Measurements from ENCODE around the gene SPSB2. TPM values are rescaled to one million over a fixed set of nuclear protein-coding genes. Genes with fewer than 3 reads are reported as not detected.

SPSB2 gene
- total RNA-seq (2021; ENCODE audit: unreplicated experiment) (11.6 TPM), Bru-seq, nascent RNA (percentile 59 among the genes with signal in this experiment), BruChase-seq, experiment 1, labeled RNA remaining after a 2-hour chase (percentile 64 among the genes with signal in this experiment), BruChase-seq, experiment 2, labeled RNA remaining after a 6-hour chase (percentile 50 among the genes with signal in this experiment)
- polyA plus RNA-seq (2012; ENCODE audit: insufficient read length), result 10.6 TPM
- long read RNA-seq, partial matches to known transcripts, result 13 of 22 reads
- long read RNA-seq, other reads (novel, unspliced or antisense), result 5 of 22 reads

DNA sequence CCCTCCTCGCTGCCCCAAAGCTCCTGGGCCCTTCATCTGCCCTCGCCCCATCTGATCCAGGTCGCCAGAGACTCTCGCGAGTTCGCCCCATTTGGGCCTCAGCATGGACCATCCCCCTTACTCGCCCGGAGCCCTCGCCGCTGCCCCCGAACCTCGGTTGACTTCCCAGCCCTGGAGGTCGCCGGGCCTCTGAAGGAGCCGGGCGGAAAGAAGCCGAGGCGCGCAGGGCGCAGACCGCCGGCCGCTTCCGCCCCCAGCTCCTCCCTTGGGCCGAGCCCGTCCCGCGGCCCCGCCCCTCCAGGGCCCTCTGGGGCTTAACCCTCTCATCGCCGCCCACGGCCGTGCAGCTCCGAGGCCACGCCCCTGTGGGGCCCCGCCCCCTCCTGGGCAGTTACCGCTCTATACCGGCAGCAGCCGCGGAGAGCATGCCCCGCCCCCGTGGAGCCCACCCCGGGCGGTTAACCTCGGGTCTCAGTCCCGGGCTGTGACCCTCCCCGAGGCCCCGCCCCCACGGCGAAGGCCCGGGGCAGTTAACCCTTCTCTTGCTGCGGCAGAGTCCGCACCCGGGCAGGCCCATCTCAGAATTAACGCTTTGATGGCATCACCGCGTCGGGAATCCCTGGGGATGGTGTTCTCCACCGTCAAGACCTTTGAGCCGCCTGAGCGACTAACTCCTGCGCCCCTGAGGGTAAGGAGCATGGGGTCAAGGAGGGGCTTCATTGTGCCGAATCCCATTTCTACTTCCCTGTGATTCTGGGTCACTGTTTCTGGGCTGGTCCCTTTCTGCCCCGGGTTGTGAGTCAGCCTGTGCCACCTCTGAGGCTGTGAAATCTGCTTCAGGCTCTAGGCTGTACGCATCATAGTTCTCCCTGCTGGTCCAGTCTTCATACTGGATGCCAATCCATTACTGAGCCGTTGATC, at the start of gene SPSB2:
TSS of gene SPSB2 (minus strand) at position 210 of the 921 bp plus-strand sequence. CDS start 402 bp downstream, outside the sequence.
- Histone ChIP-seq H3K4me1 (ENCODE audit: control insufficient read depth, insufficient read depth, low read length) (peaks cover 23% of the 10 kb centered on the region), H3K4me3 (ENCODE audit: low read depth in 2 of 2, low read length in 2 of 2) (peak within 1 kb of the TSS; percentile 75 to 84), H3K27ac (ENCODE audit: low read length) (peak within 1 kb of the TSS; percentile 89), H3K27me3 (ENCODE audit: control insufficient read depth, insufficient read depth, low read length) (no peaks in the 10 kb centered on the region), H3K9me3 (ENCODE audit: control insufficient read depth, insufficient read depth, low read depth, low read length) (no peaks in the 10 kb centered on the region), H3K36me3 (ENCODE audit: control insufficient read depth, insufficient read depth, low read length) (peaks cover 6% of the 10 kb centered on the region; the same call in 1 of the 2 replicates)
- intact Hi-C loops (cut with micrococcal nuclease; ENCODE audit: unreplicated experiment), result no loop called here
- no peak for DNase-seq (ENCODE audit: low read depth, low spot score)
- in situ Hi-C loops (cut with HindIII; ENCODE audit: low pct_unique_long_range_greater_than_20kb, low sequenced_read_pairs), result no loop called here
- ChIA-PET CTCF (interaction anchor here (0.6 to 1.4 kb wide), 4 partner anchors 18 to 120 kb away, joined by 3 to 6 read pairs (median 4); partner anchors contain the start of genes CDCA3, MLF2 and USP5), POLR2A (interaction anchor here (0.6 kb wide), 3 partner anchors 339 to 407 kb away, joined by 3 to 8 read pairs (median 7); partner anchors contain the start of gene GAPDH)
- TF ChIP-seq SIN3A (IDR thresholded peaks at IDR 0.05; ENCODE audit: borderline replicate concordance, insufficient read depth, low read depth, low read length) (peak; percentile 84; the same call in 1 of the 2 replicates), CTCF (IDR thresholded peaks at IDR 0.05) (no peak), POLR2AphosphoS5 (IDR thresholded peaks at IDR 0.05; ENCODE audit: low read depth, low read length) (peak; percentile 73; the same call in 1 of the 2 replicates), TCF7L2 (IDR thresholded peaks at IDR 0.05; ENCODE audit: low read depth, low read length) (no peak), REST (IDR thresholded peaks at IDR 0.05; ENCODE audit: insufficient read depth in 1 of 2, low read depth in 2 of 2, low read length in 1 of 2) (no peak)
- peak; percentile 84 for ATAC-seq
- BruUV-seq (replicated peaks), result no TSS peak

GRCh38 chr12:6921996-6922946, 49.2 kb upstream of the SPSB2 start:
- Histone ChIP-seq H3K4me1 (ENCODE audit: control insufficient read depth, insufficient read depth, low read length) (peaks cover 26% of the 10 kb centered on the region), H3K9me3 (ENCODE audit: control insufficient read depth, insufficient read depth, low read depth, low read length) (no peaks in the 10 kb centered on the region), H3K4me3 (ENCODE audit: low read depth in 2 of 2, low read length in 2 of 2) (no peak overlapping the region), H3K27me3 (ENCODE audit: control insufficient read depth, insufficient read depth, low read length) (no peaks in the 10 kb centered on the region), H3K36me3 (ENCODE audit: control insufficient read depth, insufficient read depth, low read length) (no peaks in the 10 kb centered on the region), H3K27ac (ENCODE audit: low read length) (no peak overlapping the region)
- no peak for DNase-seq (ENCODE audit: low read depth, low spot score)
- ChIA-PET POLR2A (interaction anchor here (0.7 kb wide), 1 partner anchor 10 kb away, joined by 9 read pairs; no protein-coding TSS in a partner anchor), CTCF (interaction anchor here (0.6 kb wide), 1 partner anchor 659 kb away, joined by 10 read pairs; no protein-coding TSS in a partner anchor)
- ATAC-seq, result no peak
- TF ChIP-seq SIN3A (IDR thresholded peaks at IDR 0.05; ENCODE audit: borderline replicate concordance, insufficient read depth, low read depth, low read length) (no peak), TCF7L2 (IDR thresholded peaks at IDR 0.05; ENCODE audit: low read depth, low read length) (no peak), REST (IDR thresholded peaks at IDR 0.05; ENCODE audit: insufficient read depth in 1 of 2, low read depth in 2 of 2, low read length in 1 of 2) (no peak), CTCF (IDR thresholded peaks at IDR 0.05) (no peak), POLR2AphosphoS5 (IDR thresholded peaks at IDR 0.05; ENCODE audit: low read depth, low read length) (no peak)
- no TSS peak for BruUV-seq (replicated peaks)
- intact Hi-C loops (cut with micrococcal nuclease; ENCODE audit: unreplicated experiment) (no loop called here), in situ Hi-C loops (cut with HindIII; ENCODE audit: low pct_unique_long_range_greater_than_20kb, low sequenced_read_pairs) (no loop called here)

All from Panc1 (cell line).